Ammon's horn (tissue), 1 donor: ENCODE data around the gene VDR.

Experiments used
- DNase-seq: peaks from one replicate; pipeline ENCODE4 v3.0.0-alpha.2; 2016; ENCODE audit warnings: low spot score

Gene VDR

GRCh38 chr12:47870175-47870781, 34.5 kb downstream of the VDR start:
- no peak for DNase-seq

GRCh38 chr12:47868552-47869031, 36.2 kb downstream of the VDR start:
- peak; percentile 36 for DNase-seq

- no peak for DNase-seq
These were observed 36.8 kb downstream of the VDR start for GRCh38 chr12:47868041-47868440.

- no peak for DNase-seq
These were observed 37.3 kb downstream of the VDR start for GRCh38 chr12:47867495-47867941.

GRCh38 chr12:47864646-47865235, 40.1 kb downstream of the VDR start:
- no peak for DNase-seq

GRCh38 chr12:47863985-47864384, 40.8 kb downstream of the VDR start:
- DNase-seq, result no peak

GRCh38 chr12:47863467-47863866, 41.3 kb downstream of the VDR start:
- DNase-seq, result no peak

- DNase-seq, result no peak
These were observed 41.9 kb downstream of the VDR start for GRCh38 chr12:47862881-47863280.

- DNase-seq, result no peak
These were observed 42.5 kb downstream of the VDR start for GRCh38 chr12:47862167-47862750.

GRCh38 chr12:47860873-47861272, 43.9 kb downstream of the VDR start:
- DNase-seq, result no peak

- DNase-seq, result no peak
These were observed 44.4 kb downstream of the VDR start for GRCh38 chr12:47860279-47860841.

GRCh38 chr12:47858511-47859266, 46.1 kb downstream of the VDR start:
- DNase-seq, result no peak

- no peak for DNase-seq
These were observed 47.8 kb downstream of the VDR start for GRCh38 chr12:47856721-47857575.

- DNase-seq, result no peak
These were observed 48.7 kb downstream of the VDR start for GRCh38 chr12:47856094-47856493.

- no peak for DNase-seq
These were observed 49.3 kb downstream of the VDR start for GRCh38 chr12:47855502-47855901.

GRCh38 chr12:47854531-47854930, 50.3 kb downstream of the VDR start:
- DNase-seq, result no peak

- no peak for DNase-seq
These were observed 52.7 kb downstream of the VDR start for GRCh38 chr12:47852096-47852571.

- no peak for DNase-seq
These were observed 53.4 kb downstream of the VDR start for GRCh38 chr12:47851303-47851952.

- DNase-seq, result no peak
These were observed 54.4 kb downstream of the VDR start for GRCh38 chr12:47850153-47851084.

- DNase-seq, result no peak
These were observed 55.5 kb downstream of the VDR start for GRCh38 chr12:47849261-47849660.
